Coronary artery (tissue), 2 donors: Measurements from ENCODE around the gene MAGEF1.
"Not testable (repeated sequence)": the region's sequence is repeated elsewhere in the genome, so short reads cannot be mapped to it uniquely, and the experiment has no call there.

Experiments used
- DNase-seq: peaks from one replicate; pipeline ENCODE4 v3.0.0-alpha.2; 2017; ENCODE audit warnings: low spot score
- H3K27ac ChIP-seq, 2 donors: fragments of 200-600 bp; sonication (generic); one replicate each; pipeline ENCODE4 v1.5.1; 2016 to 2019
- H3K4me3 ChIP-seq: fragments of 200-600 bp; sonication (generic); 2 replicates; pipeline ENCODE4 v1.5.1; 2016; ENCODE audit warnings: mild to moderate bottlenecking, moderate library complexity
- TF ChIP-seq, protein P1 (sequence below): fragments of 200-600 bp; sonication (generic); IDR thresholded peaks from one replicate; pipeline ENCODE4 v1.5.1; 2019; ENCODE audit warnings: antibody characterized with exemption

Gene MAGEF1

DNA sequence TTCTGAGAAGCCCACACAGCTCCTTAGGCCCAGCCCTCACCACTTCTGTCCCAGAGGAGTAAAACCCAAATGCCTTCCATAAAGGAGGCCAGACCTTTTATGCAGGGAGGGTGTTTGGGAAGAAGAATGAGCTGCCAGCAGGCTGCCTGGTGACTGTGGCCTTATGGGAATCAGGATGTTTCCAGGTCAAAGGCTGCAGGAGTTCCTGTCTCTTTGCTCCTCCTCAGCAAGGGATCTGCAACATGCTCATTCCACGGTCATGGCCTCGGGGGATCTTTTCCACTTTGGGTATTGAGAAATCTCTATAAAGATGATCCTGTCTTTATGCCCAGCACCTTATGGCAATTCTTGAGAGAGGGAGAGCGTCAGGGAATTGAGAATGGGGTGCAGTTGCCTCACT, 25.2 kb upstream of the MAGEF1 start:
- TF ChIP-seq, protein P1, sequence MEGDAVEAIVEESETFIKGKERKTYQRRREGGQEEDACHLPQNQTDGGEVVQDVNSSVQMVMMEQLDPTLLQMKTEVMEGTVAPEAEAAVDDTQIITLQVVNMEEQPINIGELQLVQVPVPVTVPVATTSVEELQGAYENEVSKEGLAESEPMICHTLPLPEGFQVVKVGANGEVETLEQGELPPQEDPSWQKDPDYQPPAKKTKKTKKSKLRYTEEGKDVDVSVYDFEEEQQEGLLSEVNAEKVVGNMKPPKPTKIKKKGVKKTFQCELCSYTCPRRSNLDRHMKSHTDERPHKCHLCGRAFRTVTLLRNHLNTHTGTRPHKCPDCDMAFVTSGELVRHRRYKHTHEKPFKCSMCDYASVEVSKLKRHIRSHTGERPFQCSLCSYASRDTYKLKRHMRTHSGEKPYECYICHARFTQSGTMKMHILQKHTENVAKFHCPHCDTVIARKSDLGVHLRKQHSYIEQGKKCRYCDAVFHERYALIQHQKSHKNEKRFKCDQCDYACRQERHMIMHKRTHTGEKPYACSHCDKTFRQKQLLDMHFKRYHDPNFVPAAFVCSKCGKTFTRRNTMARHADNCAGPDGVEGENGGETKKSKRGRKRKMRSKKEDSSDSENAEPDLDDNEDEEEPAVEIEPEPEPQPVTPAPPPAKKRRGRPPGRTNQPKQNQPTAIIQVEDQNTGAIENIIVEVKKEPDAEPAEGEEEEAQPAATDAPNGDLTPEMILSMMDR, result no peak
- Histone ChIP-seq H3K4me3 (no peak overlapping the region), H3K27ac (no peak overlapping the region)
- DNase-seq, result peak; percentile 2

DNA sequence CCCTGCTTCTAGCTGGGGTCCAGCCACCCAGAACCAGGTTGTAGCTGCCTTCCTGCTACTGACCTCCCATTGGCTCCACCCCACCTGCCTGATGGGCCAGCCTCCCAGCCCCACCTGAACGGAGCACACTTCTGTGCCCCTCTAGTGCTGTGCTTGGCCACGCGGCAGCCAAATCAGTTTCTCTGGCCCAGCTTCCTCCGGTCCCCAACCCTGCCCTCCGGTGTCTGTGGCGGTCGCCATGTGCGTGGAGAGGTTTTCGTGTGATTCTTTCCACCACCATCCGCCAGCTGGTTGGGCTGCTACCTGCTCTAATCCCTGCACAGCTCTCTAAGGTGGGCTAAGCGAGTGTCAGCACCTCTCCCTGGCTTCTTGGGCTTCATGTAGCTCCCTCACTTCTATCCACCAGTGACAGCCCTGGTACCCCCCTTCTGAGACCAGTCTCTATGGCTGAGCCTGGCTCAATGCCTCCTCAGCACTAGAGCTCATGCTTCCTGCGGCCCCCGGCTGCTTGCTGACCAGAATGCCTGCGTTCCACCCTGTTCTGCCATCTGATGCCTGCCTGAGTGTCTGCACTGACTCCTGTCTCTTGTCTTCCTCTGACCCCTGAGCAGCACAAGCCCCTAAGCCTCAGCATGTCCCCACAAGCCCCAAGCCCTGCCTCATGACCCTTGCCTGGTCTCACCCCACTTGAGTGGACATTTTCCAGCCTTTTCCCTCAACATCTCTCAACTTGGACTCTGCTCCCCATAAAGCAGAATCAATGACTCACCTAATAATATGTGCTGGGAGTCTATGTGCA, 23.2 kb upstream of the MAGEF1 start:
- Histone ChIP-seq H3K4me3 (no peak overlapping the region), H3K27ac (no peak overlapping the region)
- TF ChIP-seq, protein P1, result no peak
- peak; percentile 35 for DNase-seq

DNA sequence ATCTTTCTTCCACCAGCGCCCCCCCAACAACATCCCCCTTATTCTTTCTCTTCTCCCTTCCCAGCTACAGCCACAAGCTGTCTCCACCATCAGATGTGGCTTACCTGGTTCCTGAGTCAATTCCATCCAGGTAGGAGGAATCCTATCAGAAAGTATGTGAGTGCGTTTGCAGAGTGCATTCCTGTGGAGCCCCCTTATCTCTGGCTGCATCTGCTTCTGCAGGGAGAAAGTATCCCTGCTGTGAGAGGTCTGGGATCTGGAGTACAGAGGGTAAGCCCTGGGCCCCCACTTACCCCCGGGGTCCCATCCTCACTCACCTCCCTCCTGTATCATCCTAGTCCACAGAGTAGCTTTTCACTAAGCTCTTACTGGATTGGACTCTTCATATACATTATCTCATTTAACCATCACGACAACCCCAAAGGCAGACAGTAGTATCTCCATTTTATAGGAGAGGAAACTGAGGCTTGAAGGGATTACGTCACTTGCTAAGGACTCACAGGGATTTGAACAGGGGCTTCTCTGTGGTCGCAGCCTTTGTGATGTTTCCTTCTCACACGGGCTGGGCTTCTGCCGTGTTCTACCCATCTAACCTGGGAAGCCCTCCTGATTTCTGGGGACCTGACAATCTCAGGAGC, 22.2 kb upstream of the MAGEF1 start:
- no peak for DNase-seq
- Histone ChIP-seq H3K27ac (no peak overlapping the region), H3K4me3 (no peak overlapping the region)
- TF ChIP-seq, protein P1, result no peak

DNA sequence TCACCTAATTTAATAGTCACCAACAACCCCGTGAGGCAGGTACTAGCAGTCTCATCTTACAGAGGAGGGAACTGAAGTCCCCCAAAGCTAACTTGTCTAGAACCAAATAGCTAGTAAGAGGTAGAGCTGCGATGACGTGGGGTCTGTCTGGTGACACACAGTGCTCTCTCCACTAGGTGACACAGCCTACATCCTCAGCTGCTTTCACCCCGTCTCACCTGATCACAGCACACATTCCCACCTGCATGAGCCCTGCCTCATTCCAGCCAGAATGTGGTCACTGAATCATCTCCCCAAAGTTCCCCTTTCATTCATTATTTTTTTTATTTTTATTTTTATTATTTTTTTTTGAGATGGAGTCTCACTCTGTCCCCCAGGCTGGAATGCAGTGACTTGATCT, 21.3 kb upstream of the MAGEF1 start:
- TF ChIP-seq, protein P1, result no peak
- no peak for DNase-seq
- no peak overlapping the region for H3K4me3 ChIP-seq
- no peak overlapping the region for H3K27ac ChIP-seq

DNA sequence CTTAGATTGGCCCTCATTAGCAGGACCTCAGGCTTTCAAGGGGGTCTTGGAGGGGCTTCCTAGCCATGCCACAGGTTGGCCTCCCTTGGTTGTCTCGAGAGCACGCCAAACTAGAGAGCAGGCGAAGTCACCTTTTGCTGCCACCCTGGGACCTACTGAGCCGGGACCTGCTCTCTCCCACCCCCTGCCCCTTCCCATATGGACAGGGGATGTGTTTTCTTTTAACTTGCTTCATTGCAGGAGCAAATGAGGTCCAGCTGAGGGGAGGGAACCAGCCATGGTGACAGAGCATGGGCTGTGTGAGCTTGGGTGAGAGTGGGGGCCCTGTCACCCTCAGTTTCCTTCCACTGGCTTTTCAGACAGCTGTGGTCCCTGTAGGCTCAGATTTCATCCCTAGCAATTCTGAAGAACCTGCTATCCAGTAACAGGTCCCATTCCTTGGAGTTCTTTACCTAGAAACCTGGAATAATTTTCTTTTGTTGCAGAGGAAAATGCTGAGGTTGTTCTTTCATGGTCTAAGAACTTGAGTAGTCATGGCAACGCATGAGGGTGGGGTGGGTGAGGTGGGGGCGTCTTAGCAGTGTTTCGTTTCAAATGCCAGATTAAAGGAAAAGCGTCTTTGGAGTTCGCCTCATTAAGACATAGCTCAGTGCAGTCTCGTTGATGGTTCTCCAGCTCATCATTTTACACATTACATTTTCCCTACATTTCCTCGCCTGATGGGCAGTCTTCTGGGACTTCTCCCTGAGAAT, 20.1 kb upstream of the MAGEF1 start:
- no peak overlapping the region for H3K27ac ChIP-seq
- no peak for DNase-seq
- TF ChIP-seq, protein P1, result no peak
- H3K4me3 ChIP-seq, result no peak overlapping the region

DNA sequence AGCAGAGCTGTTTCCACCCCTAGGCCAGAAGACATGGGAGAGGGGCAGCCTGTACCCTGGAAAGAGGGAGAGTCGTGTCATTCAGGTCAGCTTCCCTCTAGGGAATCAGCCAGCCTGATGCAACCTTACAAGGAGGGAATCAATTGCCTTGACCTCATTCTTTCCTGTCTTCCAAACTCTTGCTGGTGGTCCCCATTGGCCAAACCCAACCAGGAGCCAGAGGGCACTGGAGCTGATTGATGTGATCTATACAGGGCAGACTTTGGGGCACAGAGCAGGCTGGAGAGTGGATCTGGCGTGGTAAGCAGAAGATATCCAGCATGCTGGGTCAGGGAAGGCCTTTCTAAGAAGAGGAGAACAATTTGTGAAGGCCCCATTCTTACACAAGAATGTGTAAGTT, 19.1 kb upstream of the MAGEF1 start:
- H3K27ac ChIP-seq, result no peak overlapping the region
- H3K4me3 ChIP-seq, result no peak overlapping the region
- TF ChIP-seq, protein P1, result no peak
- no peak for DNase-seq

DNA sequence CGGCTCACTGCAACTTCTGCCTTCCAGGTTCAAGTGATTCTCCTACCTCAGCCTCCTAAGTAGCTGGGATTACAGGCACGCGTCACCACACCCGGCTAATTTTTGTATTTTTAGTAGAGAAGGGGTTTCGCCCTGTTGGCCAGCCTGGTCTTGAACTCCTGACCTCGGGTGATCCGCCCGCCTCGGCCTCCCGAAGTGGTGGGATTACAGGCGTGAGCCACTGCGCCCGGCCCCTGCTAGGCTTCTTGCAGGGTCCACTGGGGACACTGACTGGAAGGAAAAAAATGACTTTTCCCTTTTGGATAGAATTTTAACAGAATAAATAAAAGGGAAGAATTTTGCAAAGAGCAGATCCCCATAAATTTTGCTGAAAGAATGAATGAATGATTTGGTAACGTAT, 17.3 kb upstream of the MAGEF1 start:
- DNase-seq, H3K4me3 ChIP-seq, H3K27ac ChIP-seq: not testable (repeated sequence)
